ENCODE data around the gene UFD1. TPM values are rescaled to one million over a fixed set of nuclear protein-coding genes. Genes with fewer than 3 reads are reported as not detected.

Gene UFD1
- total and polyA plus RNA-seq, 2 of the 13 experiments (the other 11 are each of a cell fraction or from before 2014, with no cell fraction given): 47.9 to 51.1 TPM

- H3K27ac ChIP-seq (ENCODE audit: extremely low read length, insufficient read depth, low read length): no peak overlapping the region
- ChIA-PET CTCF (ENCODE audit: low intra/inter-chr PET ratio, low total read pairs) (no interaction called here), POLR2A (interaction anchor here (1.1 kb wide), 1 partner anchor 14 kb away, joined by 3 read pairs; no protein-coding TSS in a partner anchor)
- no peak overlapping the region for H3K9ac ChIP-seq (ENCODE audit: insufficient read depth, low read depth, low read length)
- FAIRE-seq: no peak
- intact Hi-C loops (cut with micrococcal nuclease; ENCODE audit: unreplicated experiment): no loop called here
- WGBS (ENCODE audit: low lambda C conversion rate): 69% methylated on average over 4 of the region's 4 CpGs
- no peak overlapping the region for H3K4me2 ChIP-seq (ENCODE audit: low read depth, low read length)
- peaks cover 24% of the 10 kb centered on the region for H4K20me1 ChIP-seq (ENCODE audit: insufficient read depth, low read length)
- in situ Hi-C loops (cut with HindIII; ENCODE audit: extremely low pct_ligation_motif_present, low pct_unique_long_range_greater_than_20kb): no loop called here
- no peak overlapping the region for H2AFZ ChIP-seq (ENCODE audit: low read length)
- no peak for ATAC-seq
- no peaks in the 10 kb centered on the region for H3K4me1 ChIP-seq (ENCODE audit: insufficient read depth, low read length)
- H3K4me3 ChIP-seq (replicated peaks in 1 of 3; ENCODE audit: insufficient read depth in 1 of 3, low read depth in 2 of 3, low read length in 3 of 3): no peak overlapping the region
- H3K27me3 ChIP-seq (ENCODE audit: control insufficient read depth in 1 of 2, insufficient read depth in 2 of 2, low read length in 2 of 2): no peaks in the 10 kb centered on the region
- no TSS peak for BruUV-seq (replicated peaks)
- H3K36me3 ChIP-seq (replicated peaks in 1 of 2; ENCODE audit: control insufficient read depth in 1 of 2, insufficient read depth in 2 of 2, low read length in 2 of 2): peaks cover 17 to 65% of the 10 kb centered on the region in 2 experiments
- TF ChIP-seq RBM22 (optimal IDR thresholded peaks at IDR 0.05; ENCODE audit: low read length) (peak; percentile 43), ASH2L (IDR thresholded peaks at IDR 0.05; ENCODE audit: insufficient read length, low read depth, low read length) (no peak)
- H3K79me2 ChIP-seq (ENCODE audit: insufficient read depth, low read length): peaks cover 68% of the 10 kb centered on the region
- no peaks in the 10 kb centered on the region for H3K9me3 ChIP-seq (ENCODE audit: low read length)
- no peak for DNase-seq (ENCODE audit: low spot score)
These were observed 66.1 kb downstream of the UFD1 start for GRCh38 chr22:19412923-19413322.

GRCh38 chr22:19412478-19412877 is 66.5 kb downstream of the UFD1 start:
- H3K27ac ChIP-seq (ENCODE audit: extremely low read length, insufficient read depth, low read length): no peak overlapping the region
- H3K79me2 ChIP-seq (ENCODE audit: insufficient read depth, low read length): peaks cover 63% of the 10 kb centered on the region
- BruUV-seq (replicated peaks): no TSS peak
- H3K9ac ChIP-seq (ENCODE audit: insufficient read depth, low read depth, low read length): no peak overlapping the region
- WGBS (ENCODE audit: low lambda C conversion rate): 75% methylated on average over 4 of the region's 4 CpGs
- in situ Hi-C loops (cut with HindIII; ENCODE audit: extremely low pct_ligation_motif_present, low pct_unique_long_range_greater_than_20kb) (no loop called here), intact Hi-C loops (cut with micrococcal nuclease; ENCODE audit: unreplicated experiment) (no loop called here)
- no peak for ATAC-seq
- no peaks in the 10 kb centered on the region for H3K27me3 ChIP-seq (ENCODE audit: control insufficient read depth in 1 of 2, insufficient read depth in 2 of 2, low read length in 2 of 2)
- no peak for FAIRE-seq
- peaks cover 20% of the 10 kb centered on the region; the same call in 1 of the 2 replicates for H4K20me1 ChIP-seq (ENCODE audit: insufficient read depth, low read length)
- H3K4me2 ChIP-seq (ENCODE audit: low read depth, low read length): no peak overlapping the region
- no peak for DNase-seq (ENCODE audit: low spot score)
- peaks cover 21 to 70% of the 10 kb centered on the region in 2 experiments for H3K36me3 ChIP-seq (replicated peaks in 1 of 2; ENCODE audit: control insufficient read depth in 1 of 2, insufficient read depth in 2 of 2, low read length in 2 of 2)
- H2AFZ ChIP-seq (ENCODE audit: low read length): no peak overlapping the region
- CTCF ChIA-PET (ENCODE audit: low intra/inter-chr PET ratio, low total read pairs): no interaction called here
- POLR2A ChIA-PET: interaction anchor here (1.1 kb wide), 1 partner anchor 15 kb away, joined by 3 read pairs; no protein-coding TSS in a partner anchor
- H3K9me3 ChIP-seq (ENCODE audit: low read length): no peaks in the 10 kb centered on the region
- no peaks in the 10 kb centered on the region for H3K4me1 ChIP-seq (ENCODE audit: insufficient read depth, low read length)
- H3K4me3 ChIP-seq (replicated peaks in 1 of 3; ENCODE audit: insufficient read depth in 1 of 3, low read depth in 2 of 3, low read length in 3 of 3): no peak overlapping the region
- TF ChIP-seq REL (CRISPR knock-in tag; conservative IDR thresholded peaks at IDR 0.05) (no peak), ZNF276 (CRISPR knock-in tag; IDR thresholded peaks at IDR 0.05; ENCODE audit: low read depth) (no peak), ZNF724P (CRISPR knock-in tag; IDR thresholded peaks at IDR 0.05; ENCODE audit: borderline replicate concordance) (no peak), TP53 (CRISPR knock-in tag; conservative IDR thresholded peaks at IDR 0.05) (no peak), TARDBP (CRISPR knock-in tag; IDR thresholded peaks at IDR 0.05) (no peak), ZNF878 (CRISPR knock-in tag; IDR thresholded peaks at IDR 0.05) (no peak), ZNF264 (CRISPR knock-in tag; IDR thresholded peaks at IDR 0.05) (no peak), ARID4A (CRISPR knock-in tag; IDR thresholded peaks at IDR 0.05; ENCODE audit: borderline replicate concordance) (no peak), YEATS2 (CRISPR knock-in tag; IDR thresholded peaks at IDR 0.05; ENCODE audit: borderline replicate concordance) (no peak), MBD4 (IDR thresholded peaks at IDR 0.05; ENCODE audit: borderline replicate concordance, low read length) (no peak), NR2C2 (CRISPR knock-in tag; IDR thresholded peaks at IDR 0.05; ENCODE audit: borderline replicate concordance) (no peak), KDM3A (CRISPR knock-in tag; IDR thresholded peaks at IDR 0.05; ENCODE audit: low read depth) (no peak)

All from HepG2 (cell line).